GM12878 (cell line): ENCODE results near the gene DNAH3. TPM values are rescaled to one million over a fixed set of nuclear protein-coding genes. Genes with fewer than 3 reads are reported as not detected.

ENCODE experiments used
- ATAC-seq: fragments of 200-7000 bp; cut with Tn5 transposase; 3 replicates; pipeline ENCODE4 v1.9.1; 2020; ENCODE audit warnings: mild to moderate bottlenecking, moderate library complexity
- BruUV-seq: library from RNA; stranded (reverse); fragments of 400-500 nt; replicated peaks from 2 replicates; lab custom pipeline; 2021; lab: Mats Ljungman, UMichigan
- CTCF ChIA-PET: fragments of 300-600 bp; sonication (Branson Sonifier 250); formaldehyde crosslinking; extraction: SDS; loops from one replicate; lab custom pipeline; 2021; ENCODE audit warnings: inconsistent platforms; lab: Yijun Ruan, JAX
- POLR2A ChIA-PET: fragments of 350-600 bp; formaldehyde crosslinking; extraction: SDS; loops from one replicate; lab custom pipeline; 2021; ENCODE audit warnings: inconsistent platforms; lab: Charles Lee
- RAD21 ChIA-PET: fragments of 300-600 bp; sonication (Branson Sonifier 250); formaldehyde crosslinking; loops from one replicate; lab custom pipeline; 2023; ENCODE audit warnings: antibody characterized with exemption; ENCODE audit not compliant: unreplicated experiment; lab: Charles Lee
- SMC1A ChIA-PET: fragments of 300-600 bp; sonication (Branson Sonifier 250); formaldehyde crosslinking; loops from one replicate; lab custom pipeline; 2023; ENCODE audit not compliant: unreplicated experiment, uncharacterized antibody; lab: Charles Lee
- DNase-seq: peaks from one replicate; pipeline ENCODE4 v3.0.0-alpha.2; 2011; ENCODE audit warnings: low read depth, low spot score
- FAIRE-seq: peaks from 3 replicates; lab custom pipeline; 2011; peaks lifted over from hg19 to GRCh38; lab: Jason Lieb, UNC
- H2AFZ ChIP-seq: 2 replicates; pipeline ENCODE4 v1.6.0; 2011; ENCODE audit warnings: low read depth, low read length, control low read depth; ENCODE audit not compliant: control insufficient read depth
- H3K27ac ChIP-seq: 2 replicates; pipeline ENCODE4 v1.5.1; 2011; ENCODE audit warnings: control low read depth; ENCODE audit not compliant: control insufficient read depth, insufficient read depth
- H3K27me3 ChIP-seq, 2 experiments: replicated peaks in 1 of 2; 2 replicates each; pipeline versions ENCODE4 v1.6.0 to v1.6.1; 2011; ENCODE audit warnings: low read length in 1 of 2; ENCODE audit not compliant: control insufficient read depth in 2 of 2, insufficient read depth in 2 of 2
- H3K36me3 ChIP-seq, 2 experiments: 2 replicates each; pipeline ENCODE4 v1.5.1; 2011; ENCODE audit warnings: low read length in 1 of 2; ENCODE audit not compliant: control insufficient read depth in 2 of 2, insufficient read depth in 2 of 2
- H3K4me1 ChIP-seq: 2 replicates; pipeline ENCODE4 v1.6.1; 2011; ENCODE audit warnings: mild to moderate bottlenecking, low read length, moderate library complexity, mixed read lengths; ENCODE audit not compliant: control insufficient read depth, insufficient read depth
- H3K4me2 ChIP-seq: 2 replicates; pipeline ENCODE4 v1.6.0; 2011; ENCODE audit warnings: control low read depth; ENCODE audit not compliant: control insufficient read depth, insufficient read depth
- H3K4me3 ChIP-seq: fragments of 200-600 bp; sonication (generic); 2 replicates; pipeline ENCODE4 v1.5.1; 2016
- H3K79me2 ChIP-seq: 2 replicates; pipeline ENCODE4 v1.6.0; 2011; ENCODE audit warnings: low read length; ENCODE audit not compliant: control insufficient read depth, insufficient read depth
- H3K9ac ChIP-seq: 2 replicates; pipeline ENCODE4 v1.8.0; 2011; ENCODE audit warnings: low read length, control low read depth, mixed read lengths; ENCODE audit not compliant: control insufficient read depth, insufficient read depth
- H3K9me3 ChIP-seq: replicated peaks from 3 replicates; pipeline ENCODE4 v1.5.1; 2011; ENCODE audit warnings: mild to moderate bottlenecking, low read length; ENCODE audit not compliant: control insufficient read depth, insufficient read depth
- H4K20me1 ChIP-seq: 2 replicates; pipeline ENCODE4 v1.6.0; 2011; ENCODE audit not compliant: control insufficient read depth, insufficient read depth
- ATF2 ChIP-seq: IDR thresholded peaks from 2 replicates; pipeline ENCODE4 v1.6.1; 2012; ENCODE audit warnings: low read length, inconsistent platforms
- CREB1 ChIP-seq: IDR thresholded peaks from 2 replicates; pipeline ENCODE4 v1.6.1; 2012; ENCODE audit warnings: low read depth, mild to moderate bottlenecking, inconsistent platforms
- CUX1 ChIP-seq: IDR thresholded peaks from 2 replicates; pipeline ENCODE4 v1.6.1; 2012; ENCODE audit warnings: improper control_type of control experiment, low read depth, low read length; ENCODE audit not compliant: insufficient replicate concordance
- IRF3 ChIP-seq: fragments of 450-650 bp; IDR thresholded peaks from 2 replicates; pipeline ENCODE4 v1.6.1; 2014; ENCODE audit warnings: mild to moderate bottlenecking
- KAT2A ChIP-seq: conservative IDR thresholded peaks from 2 replicates; pipeline ENCODE4 v1.6.1; 2011; ENCODE audit warnings: low read depth, low read length; ENCODE audit not compliant: control insufficient read depth
- KLF5 ChIP-seq: fragments of 450-650 bp; IDR thresholded peaks from 2 replicates; pipeline ENCODE4 v1.6.1; 2014; ENCODE audit warnings: mild to moderate bottlenecking; ENCODE audit not compliant: partially characterized antibody
- MLLT1 ChIP-seq: fragments of 450-650 bp; IDR thresholded peaks from 2 replicates; pipeline ENCODE4 v1.6.1; 2016; ENCODE audit warnings: mild to moderate bottlenecking
- PRDM15 ChIP-seq: fragments of 450-650 bp; formaldehyde crosslinking; IDR thresholded peaks from 2 replicates; pipeline ENCODE4 v1.4.0; 2020; ENCODE audit warnings: mild to moderate bottlenecking, moderate library complexity
- SREBF1 ChIP-seq: IDR thresholded peaks from 2 replicates; pipeline ENCODE4 v1.6.1; 2012; ENCODE audit warnings: mild to moderate bottlenecking, low read length
- WGBS: methylation state at CpG from one replicate; pipeline ENCODE4 v1.1.6; 2016; ENCODE audit warnings: low lambda C conversion rate; ENCODE audit not compliant: insufficient replicate concordance, insufficient coverage; ENCODE audit errors: missing lambda C conversion rate; 5-methylcytosine and 5-hydroxymethylcytosine counted together
- in situ Hi-C: fragments of 300-500 bp; cut with MboI; formaldehyde crosslinking; loops from 9 replicates; pipeline ENCODE4 v1.14.3; 2018; ENCODE audit warnings: mixed read lengths
- intact Hi-C: fragments of 100-400 bp; cut with micrococcal nuclease; formaldehyde crosslinking; loops from one replicate; pipeline ENCODE4 v1.14.2; 2022; ENCODE audit not compliant: unreplicated experiment
- polyA plus RNA-seq, 11 experiments: library from polyadenylated mRNA; depleted of rRNA in 4 of 11; unstranded in 6 of 11; stranded (reverse) in 5 of 11; fragments of >200 nt; fragmentation: Nextera tagmentation in 4 of 11; fragmentation: Illumina TruSeq in 1 of 11; extraction: Ambion mirVana in 4 of 11; extraction: Trizol in 1 of 11; gene quantifications; 1 replicate in 1 of 11; 2 replicates in 10 of 11; pipeline versions ENCODE4 v1.2.1 to v1.2.3, GENCODE V29; 2011 to 2016; ENCODE audit warnings: inconsistent platforms in 2 of 11, missing spikeins in 2 of 11, low read depth in 1 of 11
- total RNA-seq, 4 experiments: library from RNA; depleted of rRNA in 3 of 4; stranded (reverse); fragments of >200 nt in 3 of 4; fragmentation: Illumina TruSeq in 1 of 4; extraction: Trizol in 1 of 4; gene quantifications; 2 replicates each; pipeline versions ENCODE4 v1.2.1 to v1.2.3, GENCODE V29; 2013 to 2021

The DNAH3 gene
- total and polyA plus RNA-seq, 10 of the 15 experiments (the other 5 are each of a cell fraction or from before 2014, with no cell fraction given) = under 0.01 to 0.04 (median 0.04) TPM; not detected in 5

- no peak for TF ChIP-seq CREB1
These were observed 224.9 kb downstream of the DNAH3 start (continued) for GRCh38 chr16:20925751-20926150.

- SMC1A ChIA-PET = no interaction called here
- H2AFZ ChIP-seq = no peak overlapping the region
- FAIRE-seq (no peak), ATAC-seq (no peak), DNase-seq (no peak)
- WGBS = 98% methylated on average over 3 of the region's 3 CpGs
- H3K4me1 ChIP-seq = no peaks in the 10 kb centered on the region
- RAD21 ChIA-PET = no interaction called here
- no peaks in the 10 kb centered on the region for H3K27me3 ChIP-seq
- no peak overlapping the region for H3K27ac ChIP-seq
- POLR2A ChIA-PET = interaction anchor here (1.2 kb wide), 1 partner anchor 49 kb away, joined by 3 read pairs; no protein-coding TSS in a partner anchor
- no TSS peak for BruUV-seq
- H4K20me1 ChIP-seq = no peaks in the 10 kb centered on the region
- peaks cover 0 to 4% of the 10 kb centered on the region in 2 experiments; a peak in 1 of 4 replicates for H3K36me3 ChIP-seq
- no peaks in the 10 kb centered on the region for H3K9me3 ChIP-seq
- CTCF ChIA-PET = no interaction called here
- no peak overlapping the region for H3K9ac ChIP-seq
- in situ Hi-C loops (no loop called here), intact Hi-C loops (no loop called here)
- H3K4me2 ChIP-seq = no peak overlapping the region
- no peak overlapping the region for H3K4me3 ChIP-seq
- no peaks in the 10 kb centered on the region for H3K79me2 ChIP-seq
- TF ChIP-seq SREBF1 (no peak), CUX1 (no peak), PRDM15 (CRISPR knock-in tag) (no peak), KAT2A (no peak), MLLT1 (no peak), KLF5 (no peak), IRF3 (no peak), ATF2 (no peak)
These were observed 226.8 kb downstream of the DNAH3 start for GRCh38 chr16:20923876-20924275.
